A673 (cell line): ENCODE results near the gene CTNNA1. TPM values are rescaled to one million over a fixed set of nuclear protein-coding genes. Genes with fewer than 3 reads are reported as not detected.
A peak's percentile ranks its signal among the peaks of the same experiment; 100 is the strongest.

Experiments
- BruUV-seq: library from RNA; stranded (reverse); fragments of 400-500 nt; replicated peaks from 2 replicates; lab custom pipeline; 2021; lab: Mats Ljungman, UMichigan
- CTCF ChIA-PET: fragments of 300-600 bp; sonication (Branson Sonifier 250); formaldehyde crosslinking; loops from one replicate; lab custom pipeline; 2022; ENCODE audit warnings: antibody characterized with exemption; lab: Charles Lee
- POLR2A ChIA-PET: fragments of 300-600 bp; sonication (Branson Sonifier 250); formaldehyde crosslinking; loops from one replicate; lab custom pipeline; 2022; ENCODE audit warnings: antibody characterized with exemption; ENCODE audit not compliant: low non-redundant PET; lab: Charles Lee
- DNase-seq: peaks from one replicate; pipeline ENCODE4 v3.0.0-alpha.2; 2015; ENCODE audit warnings: low spot score
- H3K27ac ChIP-seq: fragments of 200-600 bp; sonication (generic); 2 replicates; pipeline ENCODE4 v1.5.1; 2016; ENCODE audit warnings: mixed run types, low read depth, mild to moderate bottlenecking, mixed read lengths, antibody characterized with exemption, low read length; ENCODE audit not compliant: poor library complexity, severe bottlenecking
- H3K27me3 ChIP-seq: fragments of 200-600 bp; sonication (generic); replicated peaks from 2 replicates; pipeline ENCODE4 v1.6.1; 2017; ENCODE audit warnings: mixed run types, low read depth, mild to moderate bottlenecking, mixed read lengths, antibody characterized with exemption, low read length; ENCODE audit not compliant: insufficient read depth, poor library complexity
- H3K36me3 ChIP-seq: fragments of 200-600 bp; sonication (generic); 2 replicates; pipeline ENCODE4 v1.6.1; 2016; ENCODE audit warnings: mixed run types, mild to moderate bottlenecking, mixed read lengths, antibody characterized with exemption, low read length; ENCODE audit not compliant: insufficient read depth, poor library complexity, severe bottlenecking
- H3K4me1 ChIP-seq: fragments of 200-600 bp; sonication (generic); 2 replicates; pipeline ENCODE4 v1.6.1; 2017; ENCODE audit warnings: mixed run types, mild to moderate bottlenecking, mixed read lengths, antibody characterized with exemption, low read length; ENCODE audit not compliant: insufficient read depth, poor library complexity, severe bottlenecking
- H3K4me3 ChIP-seq: fragments of 200-600 bp; sonication (generic); 2 replicates; pipeline ENCODE4 v1.5.1; 2016; ENCODE audit warnings: low read depth, mixed run types, mild to moderate bottlenecking, mixed read lengths, low read length; ENCODE audit not compliant: poor library complexity, severe bottlenecking
- H3K9me3 ChIP-seq: fragments of 200-600 bp; sonication (generic); 2 replicates; pipeline ENCODE4 v1.6.1; 2016; ENCODE audit warnings: mixed run types, low read depth, mild to moderate bottlenecking, mixed read lengths, antibody characterized with exemption, low read length; ENCODE audit not compliant: poor library complexity, severe bottlenecking
- CTCF ChIP-seq: fragments of 300-800, 200-600 bp; sonication (generic); conservative IDR thresholded peaks from 2 replicates; pipeline ENCODE4 v1.5.1; 2017; ENCODE audit warnings: low read depth, mild to moderate bottlenecking, antibody characterized with exemption, low read length, moderate library complexity, mixed read lengths
- EZH2 ChIP-seq: fragments of 200-600 bp; sonication (generic); IDR thresholded peaks from 2 replicates; pipeline ENCODE4 v1.6.1; 2017; ENCODE audit warnings: borderline replicate concordance, low read depth, mild to moderate bottlenecking, mixed read lengths, antibody characterized with exemption, low read length; ENCODE audit not compliant: poor library complexity, severe bottlenecking
- intact Hi-C: fragments of 100-400 bp; cut with micrococcal nuclease; formaldehyde crosslinking; loops from one replicate; pipeline ENCODE4 v1.10.0; 2022; ENCODE audit not compliant: unreplicated experiment
- total RNA-seq: library from RNA; stranded (reverse); gene quantifications from 2 replicates; pipeline ENCODE4 v1.2.3, GENCODE V29; 2021

Gene CTNNA1
- total RNA-seq, 1 experiment from 2014 or later = 249 TPM

DNA sequence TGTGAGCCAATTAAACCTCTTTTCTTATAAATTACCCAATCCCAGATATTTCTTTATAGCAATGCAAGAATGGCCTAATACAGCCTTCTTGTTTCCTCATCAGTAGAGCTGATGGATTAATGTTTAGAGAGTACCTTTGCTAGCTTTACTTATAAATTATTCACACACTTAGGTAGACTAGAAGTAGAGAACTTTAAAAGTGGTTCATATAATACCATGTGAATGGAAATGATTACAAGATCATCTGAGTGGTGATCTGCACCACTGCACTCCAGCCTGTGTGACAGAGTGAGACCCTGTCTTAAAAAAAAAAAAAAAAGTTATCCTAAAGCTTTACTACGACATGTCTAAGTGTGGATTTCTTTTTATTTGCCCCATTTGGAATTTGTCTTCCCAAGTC lies 145.1 kb downstream of the CTNNA1 start:
- DNase-seq = no peak
- H3K27ac ChIP-seq = no peak overlapping the region
- ChIA-PET POLR2A (no interaction called here), CTCF (no interaction called here)
- TF ChIP-seq EZH2 = no peak
- TF ChIP-seq CTCF = no peak
- intact Hi-C loops = no loop called here
- no peak overlapping the region for H3K4me3 ChIP-seq
- no peaks in the 10 kb centered on the region for H3K27me3 ChIP-seq
- H3K9me3 ChIP-seq = no peaks in the 10 kb centered on the region
- peaks cover 26% of the 10 kb centered on the region for H3K4me1 ChIP-seq
- no TSS peak for BruUV-seq
- H3K36me3 ChIP-seq = no peaks in the 10 kb centered on the region

- H3K27me3 ChIP-seq = no peaks in the 10 kb centered on the region
- no peak for DNase-seq
- H3K4me3 ChIP-seq = no peak overlapping the region
- POLR2A ChIA-PET = no interaction called here
- no peak for TF ChIP-seq EZH2
- TF ChIP-seq CTCF = no peak
- H3K36me3 ChIP-seq = no peaks in the 10 kb centered on the region
- BruUV-seq = no TSS peak
- no peak overlapping the region for H3K27ac ChIP-seq
- no peaks in the 10 kb centered on the region for H3K9me3 ChIP-seq
- CTCF ChIA-PET = no interaction called here
- H3K4me1 ChIP-seq = peaks cover 26% of the 10 kb centered on the region
- intact Hi-C loops = no loop called here
Observed at GRCh38 chr5:138898742-138899141, 145.5 kb downstream of the CTNNA1 start.

DNA sequence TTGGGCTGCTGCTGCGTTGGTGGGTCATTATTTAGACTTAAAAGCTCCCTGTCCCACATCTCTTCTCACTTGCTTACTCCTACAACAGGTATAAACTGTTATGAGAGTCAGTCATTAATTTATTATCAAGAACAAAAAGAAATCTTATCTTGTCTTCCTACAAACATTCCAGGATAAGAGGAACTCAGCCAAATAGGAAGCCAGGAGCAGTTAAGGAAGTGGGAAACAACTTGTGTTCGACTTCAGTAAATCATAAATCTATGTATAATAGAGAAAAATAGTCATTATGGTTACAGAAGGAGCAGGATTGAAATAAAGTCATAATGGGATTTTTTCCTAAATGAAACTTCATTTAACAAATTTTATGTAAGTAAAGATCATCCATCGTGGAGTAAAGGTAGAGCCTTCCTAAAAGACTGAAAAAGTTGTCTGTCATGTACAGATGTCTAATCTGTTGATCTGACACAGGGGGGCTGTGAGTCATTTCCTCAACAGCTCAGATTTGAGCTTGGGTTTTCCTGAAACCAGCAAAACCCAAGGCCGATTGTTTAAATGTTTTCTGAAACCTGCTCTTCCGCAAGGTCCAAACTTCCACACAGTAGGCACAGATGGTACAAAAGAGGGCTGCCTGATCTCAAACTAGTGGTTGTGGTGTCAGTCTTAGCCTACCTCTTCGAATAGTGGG lies 147.2 kb downstream of the CTNNA1 start:
- peak; percentile 89 for DNase-seq
- CTCF ChIA-PET = no interaction called here
- intact Hi-C loops = no loop called here

More for the DNA sequence above, 147.2 kb downstream of the CTNNA1 start:
- Histone ChIP-seq H3K27me3 (no peaks in the 10 kb centered on the region), H3K9me3 (no peaks in the 10 kb centered on the region), H3K4me1 (peaks cover 26% of the 10 kb centered on the region), H3K36me3 (no peaks in the 10 kb centered on the region), H3K27ac (peak overlapping the region; percentile 76), H3K4me3 (no peak overlapping the region)
- POLR2A ChIA-PET = no interaction called here
- no peak for TF ChIP-seq CTCF
- no peak for TF ChIP-seq EZH2
- BruUV-seq = no TSS peak
